ENCODE data around the gene SZRD1. TPM values are rescaled to one million over a fixed set of nuclear protein-coding genes. Genes with fewer than 3 reads are reported as not detected.

The SZRD1 gene
- total RNA-seq, 4 donors from 2014 or later, result 41.7 to 88.4 (median 50.4) TPM

DNA sequence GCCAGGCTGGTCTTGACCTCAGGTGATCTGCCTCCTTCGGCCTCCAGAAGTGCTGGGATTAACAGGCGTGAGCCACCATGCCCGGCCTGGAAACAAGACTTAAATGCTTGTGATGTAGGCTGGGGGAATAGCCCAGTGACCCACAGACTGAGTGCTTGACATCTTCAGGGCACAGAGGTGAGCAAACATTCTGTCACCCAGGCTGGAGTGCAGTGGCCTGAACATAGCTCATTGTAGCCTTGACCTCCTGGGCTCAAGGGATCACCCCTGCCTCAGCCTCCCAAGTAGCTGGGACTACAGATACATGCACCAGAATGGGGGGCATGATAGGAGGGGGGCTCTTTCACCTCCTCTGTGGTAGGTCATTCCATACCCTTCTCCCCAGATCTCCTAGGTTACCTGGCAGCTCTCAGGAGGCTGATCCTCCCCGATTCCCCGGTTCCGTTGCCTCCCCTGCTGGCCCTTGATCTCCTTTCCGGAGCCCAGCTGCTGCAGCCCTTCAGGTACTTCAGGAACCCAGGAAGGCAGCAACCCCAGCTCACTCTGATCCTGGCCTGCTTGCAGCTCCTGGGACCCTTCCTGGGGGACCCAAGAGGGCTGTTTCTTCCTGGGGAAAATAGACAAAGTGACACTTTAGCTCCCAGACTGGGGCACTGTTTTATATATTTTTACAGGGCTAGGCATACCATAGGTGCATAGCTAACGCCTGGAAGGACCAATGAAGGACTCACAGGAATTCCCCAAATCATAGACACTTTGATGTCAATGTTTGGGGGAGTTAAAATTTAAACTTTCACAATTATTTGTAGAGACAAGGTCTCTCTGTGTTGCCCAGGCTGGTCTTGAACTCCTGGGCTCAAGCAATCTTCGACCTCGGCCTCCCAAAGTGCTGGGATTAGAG lies 58.3 kb downstream of the SZRD1 start:
- no peak for TF ChIP-seq CTCF (IDR thresholded peaks at IDR 0.05; ENCODE audit: low read depth)

GRCh38 chr1:16430606-16431005 lies 63.6 kb downstream of the SZRD1 start:
- no peak for TF ChIP-seq CTCF (IDR thresholded peaks at IDR 0.05; ENCODE audit: low read depth)

- TF ChIP-seq CTCF (IDR thresholded peaks at IDR 0.05; ENCODE audit: low read depth), result no peak
These were observed 66.0 kb downstream of the SZRD1 start for GRCh38 chr1:16433030-16433429.

- TF ChIP-seq CTCF (IDR thresholded peaks at IDR 0.05; ENCODE audit: low read depth), result no peak
These were observed 67.0 kb downstream of the SZRD1 start for GRCh38 chr1:16434007-16434406.

- TF ChIP-seq CTCF (IDR thresholded peaks at IDR 0.05; ENCODE audit: low read depth), result no peak
These were observed 67.5 kb downstream of the SZRD1 start for GRCh38 chr1:16434501-16434900.

DNA sequence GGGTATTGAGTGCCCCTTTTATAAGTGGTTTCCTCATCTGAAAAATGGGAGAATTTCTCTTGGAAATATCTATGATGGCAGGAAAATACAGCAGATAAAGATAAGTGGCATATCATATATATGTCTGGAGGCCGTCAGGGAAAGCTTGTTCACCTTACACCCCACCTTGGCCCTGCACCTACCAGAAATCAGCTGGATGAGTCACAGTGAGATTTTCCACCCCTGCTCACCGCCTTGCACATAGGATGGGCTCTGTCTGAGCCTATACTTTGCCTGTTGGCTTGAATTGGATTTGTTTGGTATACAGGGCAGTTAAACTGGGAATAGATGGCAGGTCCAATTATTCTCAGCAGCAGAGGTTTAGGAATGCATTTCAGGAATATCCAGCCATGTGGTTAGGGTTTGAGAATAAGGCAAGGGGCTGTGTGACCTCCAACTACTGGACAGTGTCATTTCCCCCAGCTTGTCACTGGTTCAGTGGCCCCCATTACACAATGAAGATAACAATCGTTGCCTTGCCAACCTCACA lies 70.0 kb downstream of the SZRD1 start, which contains the start of gene SPATA21:
TSS of gene SPATA21 (minus strand) at position 479 of the 529 bp plus-strand sequence. CDS start 6,053 bp downstream, outside the sequence.
- no peak for TF ChIP-seq CTCF (IDR thresholded peaks at IDR 0.05; ENCODE audit: low read depth)

GRCh38 chr1:16438516-16438915 lies 71.5 kb downstream of the SZRD1 start:
- TF ChIP-seq CTCF (IDR thresholded peaks at IDR 0.05; ENCODE audit: low read depth), result no peak

Data from subcutaneous adipose tissue (tissue), 4 donors.